Measurements from ENCODE around the gene MASP1.

Gene MASP1

GRCh38 chr3:187286467-187287059, 5.0 kb downstream of the MASP1 start:
- Histone ChIP-seq H3K9ac (ENCODE audit: low read depth in 1 of 2, low read length in 2 of 2) (no peak overlapping the region), H3K4me3 (ENCODE audit: low read depth in 1 of 2, low read length in 2 of 2) (no peak overlapping the region), H3K4me1 (ENCODE audit: control insufficient read depth in 1 of 2, insufficient read depth in 2 of 2, low read length in 2 of 2) (no peaks in the 10 kb centered on the region), H3K36me3 (ENCODE audit: control insufficient read depth in 1 of 2, insufficient read depth in 2 of 2, low read length in 2 of 2) (no peaks in the 10 kb centered on the region), H3K27ac (ENCODE audit: low read depth, low read length) (no peak overlapping the region), H3K27me3 (ENCODE audit: control insufficient read depth in 1 of 2, insufficient read depth in 2 of 2, low read length in 2 of 2) (peaks cover 0 to 3% of the 10 kb centered on the region in 2 donors), H3K9me3 (ENCODE audit: control insufficient read depth in 1 of 2, low read length in 2 of 2) (no peaks in the 10 kb centered on the region)

DNA sequence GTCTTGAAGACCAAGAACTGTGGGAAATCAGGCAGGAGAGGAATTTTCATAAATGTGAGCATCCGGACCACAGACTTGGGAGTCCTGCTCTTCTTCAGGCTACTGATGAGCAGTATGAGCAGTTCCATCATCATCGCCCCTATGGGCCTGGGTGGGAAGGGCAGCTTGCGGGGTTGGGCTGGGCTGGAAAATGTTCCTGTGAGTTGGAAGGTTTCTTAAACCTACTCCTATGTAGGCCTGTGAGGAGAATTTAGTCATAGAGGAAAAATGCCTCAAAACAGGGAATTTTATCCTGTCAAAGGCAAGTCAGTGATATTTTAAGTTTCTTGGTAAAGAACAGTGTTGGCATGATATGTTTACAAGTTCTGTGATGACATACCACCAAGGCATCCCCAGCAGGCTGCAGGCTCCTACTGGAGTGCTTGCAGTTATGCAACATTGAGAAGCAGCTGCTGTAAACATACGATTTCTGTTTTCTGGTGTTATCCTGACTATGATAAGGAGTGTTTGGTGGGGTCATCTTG, 10.3 kb downstream of the MASP1 start:
- Histone ChIP-seq H3K27ac (ENCODE audit: low read depth, low read length) (no peak overlapping the region), H3K4me3 (ENCODE audit: low read depth in 1 of 2, low read length in 2 of 2) (no peak overlapping the region), H3K9me3 (ENCODE audit: control insufficient read depth in 1 of 2, low read length in 2 of 2) (no peaks in the 10 kb centered on the region), H3K4me1 (ENCODE audit: control insufficient read depth in 1 of 2, insufficient read depth in 2 of 2, low read length in 2 of 2) (no peaks in the 10 kb centered on the region), H3K9ac (ENCODE audit: low read depth in 1 of 2, low read length in 2 of 2) (no peak overlapping the region), H3K36me3 (ENCODE audit: control insufficient read depth in 1 of 2, insufficient read depth in 2 of 2, low read length in 2 of 2) (no peaks in the 10 kb centered on the region), H3K27me3 (ENCODE audit: control insufficient read depth in 1 of 2, insufficient read depth in 2 of 2, low read length in 2 of 2) (no peaks in the 10 kb centered on the region)

DNA sequence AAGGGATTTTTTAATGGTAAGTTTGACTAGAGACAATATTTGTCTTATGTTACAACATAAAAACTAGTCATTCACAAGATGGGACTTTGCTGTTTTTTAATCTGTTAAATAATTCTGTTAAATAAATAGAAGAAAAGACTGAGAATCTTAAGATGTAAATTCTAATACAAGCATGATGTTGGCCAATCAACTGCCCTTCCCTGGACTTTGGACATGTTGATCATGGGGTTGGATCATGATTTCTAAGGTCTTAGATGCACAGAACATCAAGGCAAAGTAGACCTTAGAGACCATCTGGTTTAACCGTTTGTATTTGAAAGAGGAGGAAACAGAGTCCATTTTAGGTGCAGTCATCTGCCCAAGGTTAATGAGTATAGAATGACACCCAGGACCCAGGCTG, 10.9 kb downstream of the MASP1 start:
- Histone ChIP-seq H3K36me3 (ENCODE audit: control insufficient read depth in 1 of 2, insufficient read depth in 2 of 2, low read length in 2 of 2) (no peaks in the 10 kb centered on the region), H3K27me3 (ENCODE audit: control insufficient read depth in 1 of 2, insufficient read depth in 2 of 2, low read length in 2 of 2) (no peaks in the 10 kb centered on the region), H3K4me3 (ENCODE audit: low read depth in 1 of 2, low read length in 2 of 2) (no peak overlapping the region), H3K27ac (ENCODE audit: low read depth, low read length) (no peak overlapping the region), H3K9me3 (ENCODE audit: control insufficient read depth in 1 of 2, low read length in 2 of 2) (no peaks in the 10 kb centered on the region), H3K9ac (ENCODE audit: low read depth in 1 of 2, low read length in 2 of 2) (no peak overlapping the region), H3K4me1 (ENCODE audit: control insufficient read depth in 1 of 2, insufficient read depth in 2 of 2, low read length in 2 of 2) (no peaks in the 10 kb centered on the region)

- no peaks in the 10 kb centered on the region for H3K4me1 ChIP-seq (ENCODE audit: control insufficient read depth in 1 of 2, insufficient read depth in 2 of 2, low read length in 2 of 2)
- no peaks in the 10 kb centered on the region for H3K36me3 ChIP-seq (ENCODE audit: control insufficient read depth in 1 of 2, insufficient read depth in 2 of 2, low read length in 2 of 2)
- no peaks in the 10 kb centered on the region for H3K27me3 ChIP-seq (ENCODE audit: control insufficient read depth in 1 of 2, insufficient read depth in 2 of 2, low read length in 2 of 2)
- H3K4me3 ChIP-seq (ENCODE audit: low read depth in 1 of 2, low read length in 2 of 2), result no peak overlapping the region
- H3K9ac ChIP-seq (ENCODE audit: low read depth in 1 of 2, low read length in 2 of 2), result no peak overlapping the region
- H3K9me3 ChIP-seq (ENCODE audit: control insufficient read depth in 1 of 2, low read length in 2 of 2), result no peaks in the 10 kb centered on the region
- H3K27ac ChIP-seq (ENCODE audit: low read depth, low read length), result no peak overlapping the region
These were observed 14.4 kb downstream of the MASP1 start for GRCh38 chr3:187277129-187277462.

GRCh38 chr3:187276397-187277128, 15.0 kb downstream of the MASP1 start:
- Histone ChIP-seq H3K27me3 (ENCODE audit: control insufficient read depth in 1 of 2, insufficient read depth in 2 of 2, low read length in 2 of 2) (no peaks in the 10 kb centered on the region), H3K9me3 (ENCODE audit: control insufficient read depth in 1 of 2, low read length in 2 of 2) (no peaks in the 10 kb centered on the region), H3K4me3 (ENCODE audit: low read depth in 1 of 2, low read length in 2 of 2) (no peak overlapping the region), H3K4me1 (ENCODE audit: control insufficient read depth in 1 of 2, insufficient read depth in 2 of 2, low read length in 2 of 2) (no peaks in the 10 kb centered on the region), H3K9ac (ENCODE audit: low read depth in 1 of 2, low read length in 2 of 2) (no peak overlapping the region), H3K27ac (ENCODE audit: low read depth, low read length) (no peak overlapping the region), H3K36me3 (ENCODE audit: control insufficient read depth in 1 of 2, insufficient read depth in 2 of 2, low read length in 2 of 2) (no peaks in the 10 kb centered on the region)

GRCh38 chr3:187274977-187275338, 16.6 kb downstream of the MASP1 start:
- no peaks in the 10 kb centered on the region for H3K4me1 ChIP-seq (ENCODE audit: control insufficient read depth in 1 of 2, insufficient read depth in 2 of 2, low read length in 2 of 2)
- no peak overlapping the region for H3K9ac ChIP-seq (ENCODE audit: low read depth in 1 of 2, low read length in 2 of 2)
- H3K4me3 ChIP-seq (ENCODE audit: low read depth in 1 of 2, low read length in 2 of 2), result no peak overlapping the region
- H3K27me3 ChIP-seq (ENCODE audit: control insufficient read depth in 1 of 2, insufficient read depth in 2 of 2, low read length in 2 of 2), result no peaks in the 10 kb centered on the region
- H3K27ac ChIP-seq (ENCODE audit: low read depth, low read length), result no peak overlapping the region
- H3K36me3 ChIP-seq (ENCODE audit: control insufficient read depth in 1 of 2, insufficient read depth in 2 of 2, low read length in 2 of 2), result no peaks in the 10 kb centered on the region
- H3K9me3 ChIP-seq (ENCODE audit: control insufficient read depth in 1 of 2, low read length in 2 of 2), result no peaks in the 10 kb centered on the region

DNA sequence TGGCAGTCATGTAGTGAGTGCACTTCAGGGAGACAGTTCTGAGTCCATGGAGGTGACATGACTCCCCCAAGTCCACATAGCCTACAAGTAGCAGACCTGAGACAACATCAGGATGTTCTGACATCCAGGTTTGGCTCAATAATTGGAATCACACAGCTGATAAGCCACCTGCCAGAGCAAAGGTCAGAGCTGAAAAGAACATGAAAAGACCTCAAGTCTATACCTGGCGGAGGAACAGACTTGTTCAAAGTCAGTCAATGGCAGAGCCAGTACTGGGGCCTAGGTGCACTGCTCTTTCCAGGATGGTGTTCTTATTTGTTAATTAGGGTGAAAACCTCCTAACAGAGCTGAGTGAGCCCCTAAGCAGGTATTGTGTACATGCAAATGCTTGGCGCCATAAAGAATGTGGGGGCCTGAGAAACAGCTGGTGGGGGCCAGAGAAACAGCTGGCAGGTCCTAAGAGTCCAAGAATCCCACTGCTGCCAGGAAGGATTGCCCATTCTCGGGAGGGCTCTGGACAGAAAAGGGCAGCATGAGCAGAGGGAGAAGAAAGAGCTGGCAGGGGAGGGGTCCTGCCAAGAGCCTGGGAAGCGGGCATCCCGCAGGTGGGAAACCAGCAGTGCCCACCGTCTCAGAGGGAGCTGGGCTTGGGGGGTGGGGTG, 17.1 kb downstream of the MASP1 start:
- Histone ChIP-seq H3K4me1 (ENCODE audit: control insufficient read depth in 1 of 2, insufficient read depth in 2 of 2, low read length in 2 of 2) (no peaks in the 10 kb centered on the region), H3K4me3 (ENCODE audit: low read depth in 1 of 2, low read length in 2 of 2) (no peak overlapping the region), H3K36me3 (ENCODE audit: control insufficient read depth in 1 of 2, insufficient read depth in 2 of 2, low read length in 2 of 2) (no peaks in the 10 kb centered on the region), H3K9me3 (ENCODE audit: control insufficient read depth in 1 of 2, low read length in 2 of 2) (peaks cover 0 to 4% of the 10 kb centered on the region in 2 donors), H3K27ac (ENCODE audit: low read depth, low read length) (no peak overlapping the region), H3K27me3 (ENCODE audit: control insufficient read depth in 1 of 2, insufficient read depth in 2 of 2, low read length in 2 of 2) (no peaks in the 10 kb centered on the region), H3K9ac (ENCODE audit: low read depth in 1 of 2, low read length in 2 of 2) (no peak overlapping the region)

DNA sequence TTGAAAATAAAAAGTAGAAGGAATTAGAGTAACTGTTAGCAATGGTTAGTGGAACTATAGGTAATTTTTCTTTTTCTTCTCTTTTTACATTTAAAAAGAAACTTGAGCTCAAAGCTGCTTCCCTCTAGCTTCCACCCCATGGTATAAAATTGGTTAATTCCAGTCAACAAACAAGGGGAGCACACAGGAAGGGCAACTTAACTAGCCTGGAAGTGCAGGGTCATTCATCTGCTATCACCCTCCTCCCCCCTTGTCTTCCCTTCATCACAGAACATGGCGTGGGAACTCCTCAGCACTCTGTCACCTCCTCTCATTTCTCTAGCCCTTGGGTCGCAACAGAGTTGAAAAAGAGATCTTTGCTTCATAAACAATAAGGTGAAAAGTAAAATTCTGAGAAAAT, 20.0 kb downstream of the MASP1 start:
- Histone ChIP-seq H3K9ac (ENCODE audit: low read depth in 1 of 2, low read length in 2 of 2) (no peak overlapping the region), H3K27me3 (ENCODE audit: control insufficient read depth in 1 of 2, insufficient read depth in 2 of 2, low read length in 2 of 2) (no peaks in the 10 kb centered on the region), H3K4me1 (ENCODE audit: control insufficient read depth in 1 of 2, insufficient read depth in 2 of 2, low read length in 2 of 2) (no peaks in the 10 kb centered on the region), H3K9me3 (ENCODE audit: control insufficient read depth in 1 of 2, low read length in 2 of 2) (peaks cover 0 to 9% of the 10 kb centered on the region in 2 donors), H3K4me3 (ENCODE audit: low read depth in 1 of 2, low read length in 2 of 2) (no peak overlapping the region), H3K36me3 (ENCODE audit: control insufficient read depth in 1 of 2, insufficient read depth in 2 of 2, low read length in 2 of 2) (no peaks in the 10 kb centered on the region), H3K27ac (ENCODE audit: low read depth, low read length) (no peak overlapping the region)

DNA sequence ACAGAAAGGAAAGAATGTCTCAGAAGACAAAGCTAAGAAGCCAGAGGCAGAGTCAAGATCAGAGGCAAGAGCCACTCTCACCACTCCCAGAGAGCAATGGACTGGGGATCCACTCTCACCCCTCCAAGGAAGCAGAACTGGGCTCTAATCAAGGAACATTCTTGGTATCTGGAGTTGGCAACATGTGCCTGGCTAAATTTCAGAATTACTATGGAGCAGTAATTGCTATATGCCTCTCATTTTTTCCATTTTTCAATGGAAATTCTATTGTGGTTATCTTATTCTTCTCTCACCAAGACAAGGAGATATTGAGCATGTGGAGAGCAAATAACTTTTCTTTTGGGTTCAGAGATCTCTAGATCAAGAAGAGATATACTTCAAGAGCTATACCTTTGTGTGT, 22.1 kb downstream of the MASP1 start:
- Histone ChIP-seq H3K9me3 (ENCODE audit: control insufficient read depth in 1 of 2, low read length in 2 of 2) (peaks cover 0 to 9% of the 10 kb centered on the region in 2 donors), H3K9ac (ENCODE audit: low read depth in 1 of 2, low read length in 2 of 2) (no peak overlapping the region), H3K4me1 (ENCODE audit: control insufficient read depth in 1 of 2, insufficient read depth in 2 of 2, low read length in 2 of 2) (no peaks in the 10 kb centered on the region), H3K4me3 (ENCODE audit: low read depth in 1 of 2, low read length in 2 of 2) (no peak overlapping the region), H3K27ac (ENCODE audit: low read depth, low read length) (no peak overlapping the region), H3K36me3 (ENCODE audit: control insufficient read depth in 1 of 2, insufficient read depth in 2 of 2, low read length in 2 of 2) (no peaks in the 10 kb centered on the region), H3K27me3 (ENCODE audit: control insufficient read depth in 1 of 2, insufficient read depth in 2 of 2, low read length in 2 of 2) (no peaks in the 10 kb centered on the region)

DNA sequence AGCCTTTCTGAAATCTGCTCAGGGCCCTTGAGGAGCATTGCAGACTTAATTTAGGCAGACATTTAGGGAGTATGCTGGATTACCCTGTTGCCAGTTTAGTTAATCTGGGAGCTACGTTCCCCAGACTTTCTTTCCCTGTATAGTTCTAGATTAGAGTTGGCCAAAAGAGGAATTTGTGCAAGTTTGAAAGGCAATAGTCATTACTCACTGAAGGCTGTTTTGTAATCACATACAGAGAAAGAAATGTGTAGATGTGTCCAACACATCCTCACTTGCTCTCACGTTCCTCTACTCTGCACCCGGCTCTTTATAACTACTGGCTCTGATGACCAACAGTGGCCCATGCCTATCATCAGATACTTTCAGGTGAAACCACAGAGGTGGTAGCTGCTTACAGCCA, 24.2 kb downstream of the MASP1 start:
- Histone ChIP-seq H3K4me3 (ENCODE audit: low read depth in 1 of 2, low read length in 2 of 2) (no peak overlapping the region), H3K4me1 (ENCODE audit: control insufficient read depth in 1 of 2, insufficient read depth in 2 of 2, low read length in 2 of 2) (no peaks in the 10 kb centered on the region), H3K36me3 (ENCODE audit: control insufficient read depth in 1 of 2, insufficient read depth in 2 of 2, low read length in 2 of 2) (no peaks in the 10 kb centered on the region), H3K27me3 (ENCODE audit: control insufficient read depth in 1 of 2, insufficient read depth in 2 of 2, low read length in 2 of 2) (no peaks in the 10 kb centered on the region), H3K27ac (ENCODE audit: low read depth, low read length) (no peak overlapping the region), H3K9ac (ENCODE audit: low read depth in 1 of 2, low read length in 2 of 2) (no peak overlapping the region), H3K9me3 (ENCODE audit: control insufficient read depth in 1 of 2, low read length in 2 of 2) (peaks cover 0 to 9% of the 10 kb centered on the region in 2 donors)

Measured in duodenal mucosa (tissue), 2 donors.